Head of caudate nucleus (tissue), 42 donors: Measurements from ENCODE around the gene CCDC88A.
A peak's percentile ranks its signal among the peaks of the same experiment; 100 is the strongest.
"Not testable (repeated sequence)": the region's sequence is repeated elsewhere in the genome, so short reads cannot be mapped to it uniquely, and the experiment has no call there.

Experiments used
- DNase-seq, 42 donors: peaks; one replicate each; pipeline versions ENCODE4 v3.0.0 to v3.0.0-alpha.2; 2020 to 2021; ENCODE audit warnings: mixed read lengths in 7 of 42
- intact Hi-C: fragments of 100-400 bp; cut with DNase I; formaldehyde crosslinking; loops from one replicate; pipeline ENCODE4 v1.15.0; 2022

CCDC88A gene

DNA sequence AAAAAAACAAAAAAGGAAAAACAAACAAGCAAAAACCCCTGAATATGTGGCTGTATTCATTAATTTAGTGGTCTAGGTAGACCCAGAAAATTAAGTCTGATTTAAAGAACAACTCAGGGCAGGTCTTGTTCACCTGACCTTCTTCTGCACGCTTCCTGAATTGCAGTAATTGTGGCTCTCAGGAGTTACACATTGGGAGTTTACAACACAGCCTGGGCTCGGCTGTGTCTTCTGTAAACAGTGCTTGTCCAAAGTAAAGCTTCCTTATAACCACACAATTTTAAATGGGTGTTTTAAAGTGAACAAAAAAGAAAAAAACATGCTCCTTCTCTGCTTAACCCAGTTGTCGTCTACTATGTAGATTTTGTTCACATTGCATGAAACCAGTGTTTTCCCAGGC, 142.3 kb downstream of the CCDC88A start:
- intact Hi-C loops: loop anchor here (10.0 kb wide), 1 partner anchor 77 kb away; no protein-coding TSS in a partner anchor
- no peak for DNase-seq

DNA sequence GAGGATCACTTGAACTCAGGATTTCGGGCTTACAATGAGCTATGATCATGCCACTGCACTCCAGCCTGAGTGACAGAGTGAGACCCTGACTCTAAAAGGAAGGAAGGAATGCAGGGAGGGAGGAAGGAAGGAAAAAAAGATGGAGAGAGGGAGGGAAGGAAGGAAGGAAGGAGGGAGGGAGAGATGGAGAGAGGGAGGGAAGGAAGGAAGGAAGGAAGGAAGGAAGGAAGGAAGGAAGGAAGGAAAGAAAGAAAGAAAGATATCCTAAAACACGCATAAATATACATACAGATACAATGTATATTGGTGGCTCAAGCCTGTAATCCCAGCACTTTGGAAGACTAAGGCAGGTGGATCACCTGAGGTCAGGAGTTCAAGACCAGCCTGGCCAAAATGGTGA, 145.3 kb downstream of the CCDC88A start:
- not testable (repeated sequence) for DNase-seq
- intact Hi-C loops: loop anchor here (10.0 kb wide), 1 partner anchor 80 kb away; no protein-coding TSS in a partner anchor

DNA sequence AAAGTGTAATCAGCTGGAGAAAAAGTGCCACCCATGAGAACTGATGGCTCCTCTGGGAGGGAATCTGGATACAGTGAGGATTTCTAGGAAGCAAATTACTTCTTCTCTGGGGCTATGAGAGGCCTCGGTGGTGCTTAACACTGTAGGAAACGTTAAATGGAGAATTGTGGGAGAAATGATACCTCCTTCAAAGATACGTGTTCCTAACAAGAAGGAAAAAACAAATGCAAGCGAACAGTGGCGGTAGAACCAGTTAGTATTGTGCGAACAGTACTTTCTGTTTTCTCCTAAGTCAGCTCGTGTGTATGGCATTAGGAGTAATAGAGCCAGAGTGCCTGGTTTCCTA, 150.0 kb downstream of the CCDC88A start:
- DNase-seq: no peak
- intact Hi-C loops: loop anchor here (5.0 kb wide), 1 partner anchor 37 kb away; the partner anchor contains the start of genes CLHC1 and RPS27A

DNA sequence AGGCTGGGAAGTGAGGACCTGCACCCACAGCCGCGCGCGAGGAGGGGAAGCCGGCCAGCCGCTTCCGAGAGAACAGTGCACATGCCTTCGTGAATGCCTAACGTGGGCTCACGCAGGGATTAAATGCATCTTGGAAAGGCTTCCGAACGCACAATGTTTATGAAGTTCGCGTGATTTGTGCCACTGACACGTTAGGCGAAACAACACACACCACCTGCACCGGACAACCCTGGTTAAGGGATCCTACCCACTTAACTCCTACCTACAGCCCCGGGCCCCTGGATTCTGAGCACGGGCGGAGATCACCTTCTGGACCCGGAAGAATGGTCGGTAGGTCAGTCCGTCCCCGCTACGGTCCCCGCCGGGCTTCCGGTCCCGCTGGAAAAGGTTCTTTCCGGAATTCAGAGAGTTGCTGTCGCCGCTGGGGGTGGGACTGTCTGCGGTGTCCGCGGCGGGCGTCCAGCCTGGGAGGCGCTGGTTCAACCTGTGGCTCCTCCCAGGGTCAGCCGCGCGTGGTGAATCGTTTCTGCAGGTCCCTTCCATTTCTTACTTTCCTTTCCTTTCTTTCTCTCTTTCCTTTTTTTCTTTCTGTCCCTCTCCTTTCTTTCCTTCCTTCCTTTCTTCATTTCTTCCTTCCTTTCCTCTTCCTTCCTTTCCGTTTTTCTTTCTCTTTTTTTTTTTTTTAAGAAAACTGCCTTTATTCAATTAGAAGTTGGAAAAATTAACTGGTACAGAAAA, 150.6 kb downstream of the CCDC88A start, which contains the start of gene MTIF2:
Gene MTIF2, minus strand, starts transcription at position 325 of the 738 bp plus-strand sequence. CDS start 5,373 bp downstream, outside the sequence.
- DNase-seq: peak; percentile 85 to 97 (median 93)
- intact Hi-C loops: loop anchor here (5.0 kb wide), 1 partner anchor 37 kb away; the partner anchor contains the start of genes CLHC1 and RPS27A

DNA sequence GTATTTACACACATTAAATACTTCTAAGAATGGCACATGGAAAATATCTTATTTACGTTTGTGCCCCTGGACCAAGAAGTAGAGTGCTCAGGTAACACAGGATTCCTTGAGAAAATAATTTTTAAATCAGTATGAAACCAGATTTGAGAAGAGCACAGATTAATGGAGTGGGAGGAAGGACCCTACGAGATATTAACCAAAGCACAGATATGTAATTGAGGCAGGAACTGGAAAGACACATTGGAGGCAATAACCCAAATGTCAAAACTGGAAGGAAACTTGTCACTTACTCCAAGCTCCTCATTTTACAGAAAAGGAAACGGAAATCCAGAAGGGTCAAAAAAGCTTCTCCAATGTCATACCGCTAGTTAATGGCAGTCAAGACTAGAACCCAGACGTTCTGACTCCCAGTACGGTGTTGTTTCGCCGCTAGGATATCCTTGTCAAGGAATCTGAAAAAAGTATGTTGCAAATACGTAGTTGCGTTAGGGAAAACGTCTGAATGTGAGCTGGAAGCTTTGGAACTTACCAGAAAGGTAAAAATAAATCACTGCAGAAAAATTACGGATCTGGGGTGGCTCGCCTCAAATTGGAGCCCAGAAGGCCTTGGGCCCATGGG, 151.3 kb downstream of the CCDC88A start:
- intact Hi-C loops: loop anchor here (5.0 kb wide), 1 partner anchor 36 kb away; the partner anchor contains the start of genes CLHC1 and RPS27A
- peak in 1 of 42 donors; percentile 17 for DNase-seq

DNA sequence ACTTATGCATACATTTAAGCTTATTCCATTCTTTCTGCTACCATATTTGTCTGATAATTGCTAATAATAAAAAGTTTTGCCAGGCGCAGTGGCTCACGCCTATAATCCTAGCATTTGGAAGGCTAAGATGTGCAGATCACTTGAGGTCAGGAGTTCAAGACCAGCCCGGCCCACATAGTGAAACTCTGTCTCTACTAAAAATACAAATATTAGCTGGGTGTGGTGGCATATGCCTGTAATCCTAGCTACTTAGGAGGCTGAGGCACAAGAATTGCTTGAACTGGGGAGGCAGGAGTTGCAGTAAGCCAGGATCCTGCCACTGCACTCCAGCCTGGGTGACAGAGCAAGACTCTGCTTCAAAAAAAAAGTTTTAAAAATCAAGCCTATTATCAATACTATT, 160.1 kb downstream of the CCDC88A start:
- DNase-seq, intact Hi-C loops: not testable (repeated sequence)

DNA sequence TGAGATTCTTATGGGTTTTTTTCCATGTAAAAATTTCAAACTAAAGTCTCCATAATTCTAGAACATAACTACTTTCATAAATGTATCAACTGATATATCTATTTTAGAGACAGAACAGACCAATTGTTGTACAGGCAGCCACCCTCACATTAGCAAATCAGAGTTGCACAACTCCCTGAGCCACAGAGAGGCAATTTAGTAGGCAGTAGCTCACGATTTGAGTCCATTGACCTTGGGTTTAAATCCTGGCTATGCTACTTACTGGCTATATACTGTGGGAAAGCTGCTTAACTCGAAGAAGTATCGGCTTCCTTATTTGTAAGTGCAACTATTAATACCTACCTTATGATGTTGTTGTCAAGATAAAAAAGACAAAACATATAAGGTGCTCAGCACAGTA, 166.8 kb downstream of the CCDC88A start:
- intact Hi-C loops: no loop called here
- no peak for DNase-seq

DNA sequence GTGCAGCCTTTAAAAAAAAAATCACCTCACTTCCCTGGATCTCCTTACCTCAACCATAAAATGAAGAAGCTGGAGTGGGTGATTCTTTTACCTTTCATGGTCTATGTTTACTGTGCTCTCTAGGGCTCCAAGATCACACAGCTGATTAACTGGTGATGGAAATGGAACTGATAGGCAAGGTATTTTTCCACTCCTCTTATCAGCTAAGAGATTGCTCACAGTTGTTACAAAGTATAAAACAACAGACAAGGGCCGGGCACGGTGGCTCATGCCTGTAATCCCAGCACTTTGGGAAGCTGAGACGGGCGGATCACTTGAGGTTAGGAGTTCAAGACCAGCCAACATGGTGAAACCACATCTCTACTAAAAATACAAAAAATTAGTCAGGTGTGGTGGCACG, 172.6 kb downstream of the CCDC88A start:
- no peak for DNase-seq
- intact Hi-C loops: no loop called here

DNA sequence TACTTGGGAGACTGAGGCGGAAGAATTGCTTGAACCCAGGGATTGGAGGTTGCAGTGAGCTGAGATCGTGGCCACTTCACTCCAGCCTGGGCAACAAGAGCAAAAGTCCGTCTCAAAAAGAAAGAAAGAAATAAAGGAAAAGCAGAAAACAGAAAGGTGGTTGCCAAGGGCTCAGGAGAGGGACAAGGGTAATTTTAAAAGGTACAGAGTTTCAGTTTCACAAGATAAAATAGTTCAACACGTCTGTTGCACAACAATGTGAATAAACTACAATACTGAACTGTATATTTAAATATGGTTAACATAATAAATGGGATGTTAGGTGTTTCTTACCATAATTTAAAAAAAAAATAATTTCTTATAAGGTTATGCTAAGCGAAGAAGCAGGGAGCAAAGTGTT, 174.2 kb downstream of the CCDC88A start:
- no peak for DNase-seq
- intact Hi-C loops: no loop called here

DNA sequence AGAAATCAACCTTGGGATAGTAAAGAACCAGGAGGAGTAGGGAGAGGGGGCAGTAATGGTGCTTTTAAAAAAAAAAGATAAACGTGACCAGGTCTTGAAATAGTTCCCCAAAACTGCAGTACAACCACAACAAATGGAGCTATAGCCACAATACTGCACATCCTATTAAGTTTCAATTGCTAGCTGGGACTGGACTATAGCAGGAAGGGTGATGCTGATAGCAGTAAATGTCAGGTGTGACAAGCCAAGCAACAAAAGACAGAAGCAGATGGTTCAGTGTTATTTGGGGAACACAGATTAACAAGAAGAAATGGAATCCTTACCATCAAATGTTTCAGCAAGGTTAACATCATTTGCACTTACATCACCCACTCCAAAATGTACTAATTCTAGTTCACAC, 177.0 kb downstream of the CCDC88A start:
- intact Hi-C loops: no loop called here
- DNase-seq: no peak

DNA sequence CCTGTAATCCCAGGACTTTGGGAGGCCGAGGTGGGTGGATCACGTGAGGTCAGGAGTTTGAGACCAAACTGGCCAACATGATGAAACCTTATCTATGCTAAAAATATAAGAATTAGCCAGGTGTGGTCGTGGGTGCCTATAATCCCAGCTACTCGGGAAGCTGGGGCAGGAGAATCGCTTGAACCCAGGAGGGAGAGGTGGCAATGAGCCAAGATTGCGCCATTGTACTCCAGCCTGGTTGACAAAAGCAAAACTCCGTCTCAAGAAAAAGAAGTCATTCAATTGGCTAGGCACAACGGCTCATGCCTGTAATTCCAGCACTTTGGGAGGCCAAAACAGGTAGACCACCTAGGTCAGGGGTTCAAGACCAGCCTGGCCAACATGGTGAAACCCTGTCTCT, 178.1 kb downstream of the CCDC88A start:
- DNase-seq, intact Hi-C loops: not testable (repeated sequence)

DNA sequence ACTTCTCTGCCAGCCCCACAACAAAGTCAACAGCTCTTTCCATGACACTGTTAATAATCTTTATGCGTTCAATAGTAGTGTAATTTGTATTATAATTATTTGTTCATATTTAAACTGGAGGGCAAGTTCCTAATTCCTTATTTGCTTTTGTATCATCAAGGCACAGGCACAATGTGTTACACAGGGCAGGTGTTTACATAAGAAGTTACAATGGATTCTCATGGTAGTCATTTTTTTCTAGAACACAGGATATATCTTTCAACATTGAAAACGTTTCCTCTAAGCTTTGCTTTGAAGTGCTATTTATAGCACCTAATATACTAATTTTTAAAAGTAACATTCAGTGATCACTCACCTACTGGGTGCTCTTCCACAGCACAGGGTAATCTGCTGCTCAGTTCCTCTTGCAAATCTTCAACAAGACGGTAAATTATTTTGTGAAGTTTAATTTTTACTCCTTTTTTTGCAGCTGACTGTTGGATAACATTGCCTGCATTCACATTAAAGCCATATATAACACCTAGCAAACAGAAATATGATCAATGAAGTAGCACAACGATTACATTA, 179.9 kb downstream of the CCDC88A start:
- intact Hi-C loops: no loop called here

More for the DNA sequence above, 179.9 kb downstream of the CCDC88A start:
- no peak for DNase-seq
